HEK293 (cell line): ENCODE results near the gene BACH2.

ENCODE experiments used
- CTCF ChIA-PET: fragments of 350-600 bp; formaldehyde crosslinking; extraction: SDS; loops from one replicate; lab custom pipeline; 2021; ENCODE audit warnings: antibody characterized with exemption; lab: Yijun Ruan, JAX
- POLR2A ChIA-PET: fragments of 300-600 bp; formaldehyde crosslinking; extraction: SDS; loops from one replicate; lab custom pipeline; 2020; ENCODE audit warnings: antibody characterized with exemption, inconsistent platforms; lab: Yijun Ruan, JAX
- H3K27ac ChIP-seq: fragments of 200-500 bp; sonication (Bioruptor generic); 2 replicates; pipeline ENCODE4 v1.5.1; 2014; ENCODE audit warnings: low read depth, low read length, control low read depth, inconsistent platforms; ENCODE audit errors: extremely low read depth
- H3K36me3 ChIP-seq, 2 experiments: fragments of 200-500 bp in 1 of 2; sonication (Bioruptor generic) in 1 of 2; 1 replicate in 1 of 2; 2 replicates in 1 of 2; pipeline ENCODE4 v1.5.1; 2014 to 2017; ENCODE audit warnings: inconsistent platforms in 2 of 2, low read length in 2 of 2; ENCODE audit not compliant: control insufficient read depth in 2 of 2, insufficient read depth in 1 of 2
- H3K4me1 ChIP-seq: fragments of 200-500 bp; sonication (Bioruptor generic); 2 replicates; pipeline ENCODE4 v1.5.1; 2014; ENCODE audit warnings: mild to moderate bottlenecking, low read length, inconsistent platforms; ENCODE audit not compliant: control insufficient read depth, insufficient read depth
- H3K4me3 ChIP-seq: 2 replicates; pipeline ENCODE4 v1.5.1; 2011; ENCODE audit warnings: low read depth, mild to moderate bottlenecking, control low read depth, low read length, moderate library complexity
- H3K9me3 ChIP-seq: fragments of 200-500 bp; sonication (Bioruptor generic); 2 replicates; pipeline ENCODE4 v1.5.1; 2014; ENCODE audit warnings: low read depth, low read length, inconsistent platforms; ENCODE audit not compliant: control insufficient read depth, insufficient read depth
- GLIS2 ChIP-seq: fragments of 450-650 bp; formaldehyde crosslinking; IDR thresholded peaks from 2 replicates; pipeline ENCODE4 v1.5.1; 2016; ENCODE audit warnings: missing biosample characterization, missing genetic modification characterization
- KLF10 ChIP-seq: fragments of 450-650 bp; IDR thresholded peaks from 2 replicates; pipeline ENCODE4 v1.5.1; 2018; ENCODE audit warnings: missing biosample characterization, mild to moderate bottlenecking, missing genetic modification characterization
- OVOL3 ChIP-seq: fragments of 450-650 bp; formaldehyde crosslinking; IDR thresholded peaks from 2 replicates; pipeline ENCODE4 v1.5.1; 2016; ENCODE audit warnings: missing biosample characterization, missing genetic modification characterization
- SALL2 ChIP-seq: fragments of 450-650 bp; formaldehyde crosslinking; IDR thresholded peaks from 2 replicates; pipeline ENCODE4 v1.5.0; 2017; ENCODE audit warnings: missing biosample characterization, mild to moderate bottlenecking, missing genetic modification characterization, borderline replicate concordance
- TRIM28 ChIP-seq: IDR thresholded peaks from 2 replicates; pipeline ENCODE4 v1.6.1; 2011; ENCODE audit warnings: low read length, control low read depth, borderline replicate concordance
- YY2 ChIP-seq: fragments of 450-650 bp; formaldehyde crosslinking; IDR thresholded peaks from 2 replicates; pipeline ENCODE4 v1.5.1; 2016; ENCODE audit warnings: missing biosample characterization, missing genetic modification characterization
- ZNF175 ChIP-seq: fragments of 450-650 bp; formaldehyde crosslinking; IDR thresholded peaks from 2 replicates; pipeline ENCODE4 v1.5.1; 2016; ENCODE audit warnings: missing biosample characterization, missing genetic modification characterization
- ZNF202 ChIP-seq: fragments of 450-650 bp; formaldehyde crosslinking; IDR thresholded peaks from 2 replicates; pipeline ENCODE4 v1.5.1; 2016; ENCODE audit warnings: missing biosample characterization, missing genetic modification characterization, borderline replicate concordance
- ZNF544 ChIP-seq: fragments of 450-650 bp; formaldehyde crosslinking; IDR thresholded peaks from 2 replicates; pipeline ENCODE4 v1.5.0; 2017; ENCODE audit warnings: missing biosample characterization, missing genetic modification characterization
- ZNF596 ChIP-seq: fragments of 450-650 bp; IDR thresholded peaks from 2 replicates; pipeline ENCODE4 v1.5.0; 2018; ENCODE audit warnings: missing biosample characterization, mild to moderate bottlenecking, missing genetic modification characterization, moderate library complexity
- ZNF629 ChIP-seq: fragments of 450-650 bp; formaldehyde crosslinking; IDR thresholded peaks from 2 replicates; pipeline ENCODE4 v1.5.1; 2017; ENCODE audit warnings: missing biosample characterization, missing genetic modification characterization
- ZNF645 ChIP-seq: fragments of 450-650 bp; formaldehyde crosslinking; IDR thresholded peaks from 2 replicates; pipeline ENCODE4; 2016; ENCODE audit warnings: missing biosample characterization, missing genetic modification characterization
- ZNF776 ChIP-seq: fragments of 450-650 bp; formaldehyde crosslinking; IDR thresholded peaks from 2 replicates; pipeline ENCODE4 v1.5.0; 2017; ENCODE audit warnings: missing biosample characterization, missing genetic modification characterization, borderline replicate concordance
- ZSCAN16 ChIP-seq: fragments of 450-650 bp; formaldehyde crosslinking; IDR thresholded peaks from 2 replicates; pipeline ENCODE4 v1.5.1; 2016; ENCODE audit warnings: missing biosample characterization, missing genetic modification characterization
- ZXDB ChIP-seq: fragments of 450-650 bp; formaldehyde crosslinking; IDR thresholded peaks from 2 replicates; pipeline ENCODE4 v1.5.1; 2016; ENCODE audit warnings: missing biosample characterization, missing genetic modification characterization
- TF ChIP-seq, protein P1 (sequence below): fragments of 450-650 bp; formaldehyde crosslinking; IDR thresholded peaks from 2 replicates; pipeline ENCODE4 v1.5.1; 2016; ENCODE audit warnings: missing biosample characterization, missing genetic modification characterization, borderline replicate concordance
- TF ChIP-seq, protein P2 (sequence below): fragments of 450-650 bp; formaldehyde crosslinking; IDR thresholded peaks from 2 replicates; pipeline ENCODE4 v1.5.1; 2017; ENCODE audit warnings: missing biosample characterization, missing genetic modification characterization

Gene BACH2

DNA sequence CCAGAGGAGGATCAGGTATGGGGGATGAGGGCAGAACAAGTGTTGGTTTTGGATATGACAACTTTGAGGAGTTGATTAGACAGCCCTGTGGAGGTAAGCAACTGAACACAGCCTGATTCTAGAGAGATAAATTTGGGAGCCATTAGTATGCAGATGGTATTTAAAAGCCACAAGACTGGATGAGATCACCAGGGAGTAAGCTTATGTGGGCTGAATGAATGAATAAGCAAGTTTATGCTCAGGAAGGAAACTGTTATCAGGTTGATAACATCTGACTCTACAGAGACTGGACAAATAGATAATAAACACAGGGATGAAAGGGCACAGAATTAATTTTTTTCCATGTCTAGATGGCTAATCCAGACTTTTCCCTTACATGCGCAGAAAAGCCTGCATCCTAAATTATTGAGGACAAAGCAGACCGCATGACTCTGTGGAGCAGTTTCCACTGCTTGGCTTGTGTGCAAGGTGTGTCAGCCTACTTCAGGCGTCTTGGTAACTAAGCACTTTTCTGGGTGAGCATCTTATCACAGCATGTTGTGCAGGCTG is 251.7 kb downstream of the BACH2 start (continued):
- TF ChIP-seq ZNF175 (no peak), ZNF629 (tag by site-specific recombination) (peak; percentile 47; the same call in 1 of the 2 replicates), TRIM28 (0 out of 2 replicates have a peak, but pooled peaks have one; percentile 75), ZXDB (tag by site-specific recombination) (0 out of 2 replicates have a peak, but pooled peaks have one; percentile 16), OVOL3 (tag by site-specific recombination) (no peak)

DNA sequence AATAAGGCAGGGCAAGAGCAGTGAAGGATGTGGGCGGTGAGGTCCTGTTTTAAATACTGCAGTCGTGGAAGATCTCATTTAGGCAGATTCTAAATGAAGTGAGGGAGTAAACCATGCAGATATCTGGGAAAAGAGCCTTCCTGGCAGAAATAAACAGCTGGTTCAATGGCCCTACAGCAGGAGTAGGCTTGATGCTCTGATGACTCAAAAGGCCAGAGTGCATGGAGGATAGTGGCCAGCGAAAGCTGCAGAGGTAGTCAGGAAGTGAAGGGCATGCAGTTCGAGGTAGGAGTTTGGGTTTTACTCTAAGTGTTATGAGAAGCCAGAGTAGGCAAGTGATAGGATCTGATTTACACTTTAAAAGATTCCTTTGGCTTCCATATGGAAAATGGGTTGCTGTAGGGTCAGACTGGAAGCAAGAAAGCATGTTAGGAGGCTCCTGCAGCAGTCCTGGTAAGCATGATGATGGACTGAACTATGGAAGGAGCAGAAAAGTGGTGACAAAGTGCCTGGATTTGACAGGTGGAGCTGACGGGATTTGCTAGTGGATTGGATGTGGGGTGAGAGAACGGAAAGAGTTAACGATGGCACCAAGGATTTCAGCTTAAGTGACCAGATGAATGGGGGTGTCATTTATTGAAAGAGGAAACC is 252.3 kb downstream of the BACH2 start:
- CTCF ChIA-PET: interaction anchor here (0.6 kb wide), 2 partner anchors 64 to 104 kb away, joined by 3 to 4 read pairs; no protein-coding TSS in a partner anchor
- POLR2A ChIA-PET: no interaction called here
- Histone ChIP-seq H3K4me1 (no peaks in the 10 kb centered on the region), H3K27ac (no peak overlapping the region), H3K4me3 (no peak overlapping the region), H3K36me3 (no peaks in the 10 kb centered on the region)
- TF ChIP-seq, protein P1, sequence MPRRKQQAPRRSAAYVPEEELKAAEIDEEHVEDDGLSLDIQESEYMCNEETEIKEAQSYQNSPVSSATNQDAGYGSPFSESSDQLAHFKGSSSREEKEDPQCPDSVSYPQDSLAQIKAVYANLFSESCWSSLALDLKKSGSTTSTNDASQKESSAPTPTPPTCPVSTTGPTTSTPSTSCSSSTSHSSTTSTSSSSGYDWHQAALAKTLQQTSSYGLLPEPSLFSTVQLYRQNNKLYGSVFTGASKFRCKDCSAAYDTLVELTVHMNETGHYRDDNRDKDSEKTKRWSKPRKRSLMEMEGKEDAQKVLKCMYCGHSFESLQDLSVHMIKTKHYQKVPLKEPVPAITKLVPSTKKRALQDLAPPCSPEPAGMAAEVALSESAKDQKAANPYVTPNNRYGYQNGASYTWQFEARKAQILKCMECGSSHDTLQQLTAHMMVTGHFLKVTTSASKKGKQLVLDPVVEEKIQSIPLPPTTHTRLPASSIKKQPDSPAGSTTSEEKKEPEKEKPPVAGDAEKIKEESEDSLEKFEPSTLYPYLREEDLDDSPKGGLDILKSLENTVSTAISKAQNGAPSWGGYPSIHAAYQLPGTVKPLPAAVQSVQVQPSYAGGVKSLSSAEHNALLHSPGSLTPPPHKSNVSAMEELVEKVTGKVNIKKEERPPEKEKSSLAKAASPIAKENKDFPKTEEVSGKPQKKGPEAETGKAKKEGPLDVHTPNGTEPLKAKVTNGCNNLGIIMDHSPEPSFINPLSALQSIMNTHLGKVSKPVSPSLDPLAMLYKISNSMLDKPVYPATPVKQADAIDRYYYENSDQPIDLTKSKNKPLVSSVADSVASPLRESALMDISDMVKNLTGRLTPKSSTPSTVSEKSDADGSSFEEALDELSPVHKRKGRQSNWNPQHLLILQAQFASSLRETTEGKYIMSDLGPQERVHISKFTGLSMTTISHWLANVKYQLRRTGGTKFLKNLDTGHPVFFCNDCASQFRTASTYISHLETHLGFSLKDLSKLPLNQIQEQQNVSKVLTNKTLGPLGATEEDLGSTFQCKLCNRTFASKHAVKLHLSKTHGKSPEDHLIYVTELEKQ (tag by site-specific recombination): no peak
- no peak for TF ChIP-seq ZNF544
- no peak for TF ChIP-seq GLIS2
- no peak for TF ChIP-seq ZNF645 (tag by site-specific recombination)
- TF ChIP-seq ZNF596 (tag by site-specific recombination): no peak
- TF ChIP-seq YY2 (tag by site-specific recombination): no peak
- TF ChIP-seq, protein P2, sequence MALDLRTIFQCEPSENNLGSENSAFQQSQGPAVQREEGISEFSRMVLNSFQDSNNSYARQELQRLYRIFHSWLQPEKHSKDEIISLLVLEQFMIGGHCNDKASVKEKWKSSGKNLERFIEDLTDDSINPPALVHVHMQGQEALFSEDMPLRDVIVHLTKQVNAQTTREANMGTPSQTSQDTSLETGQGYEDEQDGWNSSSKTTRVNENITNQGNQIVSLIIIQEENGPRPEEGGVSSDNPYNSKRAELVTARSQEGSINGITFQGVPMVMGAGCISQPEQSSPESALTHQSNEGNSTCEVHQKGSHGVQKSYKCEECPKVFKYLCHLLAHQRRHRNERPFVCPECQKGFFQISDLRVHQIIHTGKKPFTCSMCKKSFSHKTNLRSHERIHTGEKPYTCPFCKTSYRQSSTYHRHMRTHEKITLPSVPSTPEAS: no peak
- no peak for TF ChIP-seq ZNF776 (tag by site-specific recombination)
- no peak for TF ChIP-seq KLF10 (tag by site-specific recombination)
- TF ChIP-seq SALL2: no peak
- TF ChIP-seq ZSCAN16 (tag by site-specific recombination): no peak
- TF ChIP-seq, all 188 proteins: peak for 0
- H3K9me3 ChIP-seq: no peaks in the 10 kb centered on the region

GRCh38 chr6:90040931-90041330 is 255.7 kb downstream of the BACH2 start:
- POLR2A ChIA-PET: no interaction called here
- CTCF ChIA-PET: no interaction called here
- no peaks in the 10 kb centered on the region for H3K4me1 ChIP-seq
- no peak overlapping the region for H3K27ac ChIP-seq
- no peaks in the 10 kb centered on the region for H3K36me3 ChIP-seq
- no peak overlapping the region for H3K4me3 ChIP-seq
- TF ChIP-seq ZNF202 (tag by site-specific recombination): no peak
- no peaks in the 10 kb centered on the region for H3K9me3 ChIP-seq
